Testis (tissue), 2 donors: Measurements from ENCODE around the gene CCNF.

Source experiments
- POLR2A ChIP-seq: fragments of 450-650 bp; IDR thresholded peaks from one replicate; pipeline ENCODE4 v1.6.1; 2017; ENCODE audit warnings: antibody characterized with exemption, mild to moderate bottlenecking, moderate library complexity
- TF ChIP-seq, protein P1 (sequence below), 3 experiments: fragments of 450-650 bp in 2 of 3; fragments of 200-600 bp in 1 of 3; sonication (generic) in 1 of 3; IDR thresholded peaks; one replicate each; pipeline ENCODE4 v1.5.1; 2016 to 2019; ENCODE audit warnings: antibody characterized with exemption in 3 of 3, mild to moderate bottlenecking in 2 of 3, moderate library complexity in 1 of 3

DNA sequence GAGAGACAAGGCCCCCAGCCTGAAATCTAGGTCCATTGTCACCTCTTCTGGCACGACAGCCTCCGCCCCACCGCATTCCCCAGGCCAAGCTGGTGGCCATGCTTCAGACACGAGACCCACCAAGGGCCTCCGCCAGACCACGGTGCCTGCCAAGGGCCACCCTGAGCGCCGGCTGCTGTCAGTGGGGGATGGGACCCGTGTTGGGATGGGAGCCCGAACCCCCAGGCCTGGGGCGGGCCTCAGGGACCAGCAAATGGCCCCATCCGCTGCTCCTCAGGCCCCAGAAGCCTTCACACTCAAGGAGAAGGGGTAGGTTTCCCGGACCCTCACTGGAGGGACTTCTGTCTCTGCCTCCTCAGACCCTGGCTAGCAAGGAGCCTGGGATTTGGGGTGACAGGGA, 31.7 kb downstream of the CCNF start:
- TF ChIP-seq, protein P1, sequence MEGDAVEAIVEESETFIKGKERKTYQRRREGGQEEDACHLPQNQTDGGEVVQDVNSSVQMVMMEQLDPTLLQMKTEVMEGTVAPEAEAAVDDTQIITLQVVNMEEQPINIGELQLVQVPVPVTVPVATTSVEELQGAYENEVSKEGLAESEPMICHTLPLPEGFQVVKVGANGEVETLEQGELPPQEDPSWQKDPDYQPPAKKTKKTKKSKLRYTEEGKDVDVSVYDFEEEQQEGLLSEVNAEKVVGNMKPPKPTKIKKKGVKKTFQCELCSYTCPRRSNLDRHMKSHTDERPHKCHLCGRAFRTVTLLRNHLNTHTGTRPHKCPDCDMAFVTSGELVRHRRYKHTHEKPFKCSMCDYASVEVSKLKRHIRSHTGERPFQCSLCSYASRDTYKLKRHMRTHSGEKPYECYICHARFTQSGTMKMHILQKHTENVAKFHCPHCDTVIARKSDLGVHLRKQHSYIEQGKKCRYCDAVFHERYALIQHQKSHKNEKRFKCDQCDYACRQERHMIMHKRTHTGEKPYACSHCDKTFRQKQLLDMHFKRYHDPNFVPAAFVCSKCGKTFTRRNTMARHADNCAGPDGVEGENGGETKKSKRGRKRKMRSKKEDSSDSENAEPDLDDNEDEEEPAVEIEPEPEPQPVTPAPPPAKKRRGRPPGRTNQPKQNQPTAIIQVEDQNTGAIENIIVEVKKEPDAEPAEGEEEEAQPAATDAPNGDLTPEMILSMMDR (IDR thresholded peaks at IDR 0.05) = no peak
- no peak for TF ChIP-seq POLR2A
